Activated CD8-positive, alpha-beta memory T cell treated with anti-CD3 and anti-CD28 coated beads for 36 hours (primary cell): ENCODE results near the gene CNOT8. TPM values are rescaled to one million over a fixed set of nuclear protein-coding genes. Genes with fewer than 3 reads are reported as not detected.

Source experiments
- CTCF ChIA-PET: fragments of 350-600 bp; sonication (Branson Sonifier 250); formaldehyde crosslinking; loops from one replicate; lab custom pipeline; 2021; ENCODE audit warnings: antibody characterized with exemption; lab: Charles Lee
- POLR2A ChIA-PET: fragments of 350-600 bp; sonication (Branson Sonifier 250); formaldehyde crosslinking; loops from one replicate; lab custom pipeline; 2021; ENCODE audit warnings: antibody characterized with exemption; lab: Charles Lee
- total RNA-seq, 2 experiments: library from RNA; stranded (reverse); gene quantifications; one replicate each; pipeline ENCODE4 v1.2.3, GENCODE V29; 2021

Gene CNOT8
- total RNA-seq, 2 experiments from 2014 or later: 49.0 to 50.0 TPM

GRCh38 chr5:154858972-154859871 is 795 bp downstream of the CNOT8 start:
- POLR2A ChIA-PET: interaction anchor here (0.6 to 0.7 kb wide), 3 partner anchors 72 to 820 kb away, joined by 3 read pairs; partner anchors contain the start of genes FAM114A2 and MFAP3
- CTCF ChIA-PET: no interaction called here

GRCh38 chr5:154860123-154860522 is 1.7 kb downstream of the CNOT8 start:
- CTCF ChIA-PET: no interaction called here
- POLR2A ChIA-PET: interaction anchor here (0.9 kb wide), 1 partner anchor 77 kb away, joined by 4 read pairs; the partner anchor contains the start of gene GEMIN5

- ChIA-PET CTCF (no interaction called here), POLR2A (interaction anchor here (0.9 kb wide), 1 partner anchor 77 kb away, joined by 4 read pairs; the partner anchor contains the start of gene GEMIN5)
Observed at GRCh38 chr5:154860765-154861164, 2.3 kb downstream of the CNOT8 start.

GRCh38 chr5:154861946-154862345 is 3.5 kb downstream of the CNOT8 start:
- CTCF ChIA-PET: no interaction called here
- POLR2A ChIA-PET: no interaction called here

GRCh38 chr5:154862766-154863165 is 4.3 kb downstream of the CNOT8 start:
- ChIA-PET CTCF (no interaction called here), POLR2A (no interaction called here)

- POLR2A ChIA-PET: interaction anchor here (1.9 kb wide), 1 partner anchor 74 kb away, joined by 5 read pairs; the partner anchor contains the start of gene GEMIN5
- CTCF ChIA-PET: no interaction called here
Observed at GRCh38 chr5:154863291-154864080, 5.1 kb downstream of the CNOT8 start.

GRCh38 chr5:154865466-154866184 is 7.2 kb downstream of the CNOT8 start:
- ChIA-PET CTCF (no interaction called here), POLR2A (no interaction called here)

GRCh38 chr5:154866841-154867240 is 8.4 kb downstream of the CNOT8 start:
- CTCF ChIA-PET: no interaction called here
- POLR2A ChIA-PET: no interaction called here

GRCh38 chr5:154868702-154869101 is 10.3 kb downstream of the CNOT8 start:
- CTCF ChIA-PET: no interaction called here

GRCh38 chr5:154871734-154872133 is 13.3 kb downstream of the CNOT8 start:
- ChIA-PET POLR2A (interaction anchor here (0.7 kb wide), 1 partner anchor 14 kb away, joined by 3 read pairs; no protein-coding TSS in a partner anchor), CTCF (interaction anchor here (1.2 kb wide), 1 partner anchor 16 kb away, joined by 3 read pairs; no protein-coding TSS in a partner anchor)

More at GRCh38 chr5:154868702-154869101, 10.3 kb downstream of the CNOT8 start:
- POLR2A ChIA-PET: interaction anchor here (0.7 kb wide), 1 partner anchor 237 kb away, joined by 5 read pairs; no protein-coding TSS in a partner anchor

- CTCF ChIA-PET: no interaction called here
Observed at GRCh38 chr5:154873791-154874331, 15.4 kb downstream of the CNOT8 start.

GRCh38 chr5:154878642-154879335 is 20.4 kb downstream of the CNOT8 start:
- POLR2A ChIA-PET: interaction anchor here (0.6 kb wide), 1 partner anchor 45 kb away, joined by 3 read pairs; no protein-coding TSS in a partner anchor
- CTCF ChIA-PET: no interaction called here

More at GRCh38 chr5:154873791-154874331, 15.4 kb downstream of the CNOT8 start:
- POLR2A ChIA-PET: no interaction called here

- CTCF ChIA-PET: no interaction called here
- POLR2A ChIA-PET: no interaction called here
Observed at GRCh38 chr5:154881986-154882385, 23.6 kb downstream of the CNOT8 start.

GRCh38 chr5:154884424-154884823 is 26.0 kb downstream of the CNOT8 start:
- POLR2A ChIA-PET: interaction anchor here (0.6 kb wide), 1 partner anchor 21 kb away, joined by 4 read pairs; no protein-coding TSS in a partner anchor
- CTCF ChIA-PET: no interaction called here

- CTCF ChIA-PET: no interaction called here
- POLR2A ChIA-PET: no interaction called here
Observed at GRCh38 chr5:154885439-154885838, 27.0 kb downstream of the CNOT8 start.

- CTCF ChIA-PET: no interaction called here
Observed at GRCh38 chr5:154892369-154892771, 33.9 kb downstream of the CNOT8 start.

GRCh38 chr5:154893381-154893780 is 35.0 kb downstream of the CNOT8 start:
- CTCF ChIA-PET: no interaction called here

More at GRCh38 chr5:154892369-154892771, 33.9 kb downstream of the CNOT8 start:
- POLR2A ChIA-PET: no interaction called here

More at GRCh38 chr5:154893381-154893780, 35.0 kb downstream of the CNOT8 start:
- POLR2A ChIA-PET: no interaction called here
